Neural crest cell (in vitro differentiated cells): ENCODE data around the gene ADCY3. TPM values are rescaled to one million over a fixed set of nuclear protein-coding genes. Genes with fewer than 3 reads are reported as not detected.

ENCODE experiments used
- DNase-seq: peaks from one replicate; pipeline ENCODE4 v3.0.0; 2021; ENCODE audit warnings: low read depth, mixed read lengths, low spot score
- H3K27ac Mint-ChIP-seq: one replicate; pipeline ENCODE4 v1.8.0; 2021; ENCODE audit warnings: mild to moderate bottlenecking, mixed read lengths; ENCODE audit not compliant: unreplicated experiment
- H3K27me3 Mint-ChIP-seq: 2 replicates; pipeline ENCODE4 v1.8.0; 2021; ENCODE audit warnings: low read depth, mild to moderate bottlenecking, mixed read lengths
- H3K36me3 Mint-ChIP-seq: 2 replicates; pipeline ENCODE4 v1.8.0; 2021; ENCODE audit warnings: low read depth, mild to moderate bottlenecking, mixed read lengths
- H3K4me1 Mint-ChIP-seq: 2 replicates; pipeline ENCODE4 v1.8.0; 2021; ENCODE audit warnings: mixed read lengths
- H3K4me3 Mint-ChIP-seq: one replicate; pipeline ENCODE4 v1.8.0; 2021; ENCODE audit warnings: mild to moderate bottlenecking, mixed read lengths
- H3K9me3 Mint-ChIP-seq: 2 replicates; pipeline ENCODE4 v1.8.0; 2021; ENCODE audit warnings: mixed read lengths
- CTCF ChIP-seq: fragments of 200-600 bp; sonication (generic); conservative IDR thresholded peaks from 2 replicates; pipeline ENCODE4 v1.5.0; 2021; ENCODE audit warnings: antibody characterized with exemption, mild to moderate bottlenecking
- total RNA-seq: library from RNA; stranded (reverse); gene quantifications from 2 replicates; pipeline ENCODE4 v1.2.1, GENCODE V29; 2021

Gene ADCY3
- total RNA-seq, 1 donor from 2014 or later: 49.2 TPM

- DNase-seq: no peak
- TF ChIP-seq CTCF: no peak
- Mint-ChIP-seq H3K27ac (peak overlapping the region; percentile 47), H3K27me3 (no peaks in the 10 kb centered on the region), H3K36me3 (no peaks in the 10 kb centered on the region), H3K4me1 (peaks cover 19% of the 10 kb centered on the region), H3K4me3 (no peak overlapping the region), H3K9me3 (no peaks in the 10 kb centered on the region)
Measured at GRCh38 chr2:24926602-24927252, 6.7 kb upstream of the ADCY3 start.

- no peak for TF ChIP-seq CTCF
- H3K4me1 Mint-ChIP-seq: peaks cover 19% of the 10 kb centered on the region
- no peak overlapping the region for H3K4me3 Mint-ChIP-seq
- no peak for DNase-seq
- H3K27ac Mint-ChIP-seq: no peak overlapping the region
- no peaks in the 10 kb centered on the region for H3K27me3 Mint-ChIP-seq
- no peaks in the 10 kb centered on the region for H3K36me3 Mint-ChIP-seq
- no peaks in the 10 kb centered on the region for H3K9me3 Mint-ChIP-seq
Measured at GRCh38 chr2:24926220-24926601, 6.2 kb upstream of the ADCY3 start.

- no peak overlapping the region for H3K4me3 Mint-ChIP-seq
- no peaks in the 10 kb centered on the region for H3K36me3 Mint-ChIP-seq
- no peak overlapping the region for H3K27ac Mint-ChIP-seq
- H3K9me3 Mint-ChIP-seq: no peaks in the 10 kb centered on the region
- DNase-seq: no peak
- peaks cover 17% of the 10 kb centered on the region for H3K4me1 Mint-ChIP-seq
- no peak for TF ChIP-seq CTCF
- no peaks in the 10 kb centered on the region for H3K27me3 Mint-ChIP-seq
Measured at GRCh38 chr2:24925815-24926214, 5.8 kb upstream of the ADCY3 start.

GRCh38 chr2:24924732-24925131 lies 4.7 kb upstream of the ADCY3 start:
- no peaks in the 10 kb centered on the region for H3K9me3 Mint-ChIP-seq
- no peaks in the 10 kb centered on the region for H3K36me3 Mint-ChIP-seq
- H3K4me3 Mint-ChIP-seq: no peak overlapping the region
- H3K27ac Mint-ChIP-seq: no peak overlapping the region
- H3K27me3 Mint-ChIP-seq: no peaks in the 10 kb centered on the region
- TF ChIP-seq CTCF: no peak
- DNase-seq: no peak
- peaks cover 19% of the 10 kb centered on the region for H3K4me1 Mint-ChIP-seq

- Mint-ChIP-seq H3K27me3 (peaks cover 1% of the 10 kb centered on the region), H3K9me3 (no peaks in the 10 kb centered on the region), H3K36me3 (peaks cover 2% of the 10 kb centered on the region), H3K4me3 (no peak overlapping the region), H3K4me1 (peaks cover 22% of the 10 kb centered on the region), H3K27ac (no peak overlapping the region)
- no peak for DNase-seq
- TF ChIP-seq CTCF: no peak
Measured at GRCh38 chr2:24924266-24924665, 4.2 kb upstream of the ADCY3 start.

- DNase-seq: no peak
- no peak overlapping the region for H3K27ac Mint-ChIP-seq
- no peaks in the 10 kb centered on the region for H3K9me3 Mint-ChIP-seq
- no peak for TF ChIP-seq CTCF
- H3K27me3 Mint-ChIP-seq: peaks cover 2% of the 10 kb centered on the region
- peaks cover 30% of the 10 kb centered on the region for H3K4me1 Mint-ChIP-seq
- peaks cover 4% of the 10 kb centered on the region for H3K36me3 Mint-ChIP-seq
- peak overlapping the region; percentile 65 for H3K4me3 Mint-ChIP-seq
Measured at GRCh38 chr2:24923106-24923505, 3.1 kb upstream of the ADCY3 start.
